GM19023 (cell line): Measurements from ENCODE around the gene BACE1.
"Not testable (repeated sequence)": the region's sequence is repeated elsewhere in the genome, so short reads cannot be mapped to it uniquely, and the experiment has no call there.

Experiments used
- ATAC-seq: cut with Tn5 transposase; IDR thresholded peaks from one replicate; pipeline ENCODE4 v1.9.1; 2021; ENCODE audit warnings: mild to moderate bottlenecking, moderate library complexity; ENCODE audit not compliant: unreplicated experiment

BACE1 gene

GRCh38 chr11:117279711-117280376 is 36.2 kb downstream of the BACE1 start:
- ATAC-seq: no peak

GRCh38 chr11:117278347-117278746 is 37.7 kb downstream of the BACE1 start:
- no peak for ATAC-seq

GRCh38 chr11:117273550-117274289 is 42.3 kb downstream of the BACE1 start:
- ATAC-seq: no peak

GRCh38 chr11:117272175-117272574 is 43.9 kb downstream of the BACE1 start:
- not testable (repeated sequence) for ATAC-seq

GRCh38 chr11:117271208-117271607 is 44.8 kb downstream of the BACE1 start:
- no peak for ATAC-seq

- ATAC-seq: no peak
Observed at GRCh38 chr11:117269856-117270255, 46.2 kb downstream of the BACE1 start.

- ATAC-seq: no peak
Observed at GRCh38 chr11:117265745-117266144, 50.3 kb downstream of the BACE1 start.

- not testable (repeated sequence) for ATAC-seq
Observed at GRCh38 chr11:117264624-117265323, 51.3 kb downstream of the BACE1 start.

- no peak for ATAC-seq
Observed at GRCh38 chr11:117259417-117259816, 56.6 kb downstream of the BACE1 start.

- ATAC-seq: no peak
Observed at GRCh38 chr11:117258576-117258975, 57.5 kb downstream of the BACE1 start.

- ATAC-seq: no peak
Observed at GRCh38 chr11:117256573-117256972, 59.5 kb downstream of the BACE1 start.

GRCh38 chr11:117255966-117256365 is 60.1 kb downstream of the BACE1 start:
- ATAC-seq: no peak

GRCh38 chr11:117251506-117251905 is 64.5 kb downstream of the BACE1 start:
- no peak for ATAC-seq

- ATAC-seq: no peak
Observed at GRCh38 chr11:117249571-117249970, 66.5 kb downstream of the BACE1 start.

- no peak for ATAC-seq
Observed at GRCh38 chr11:117248341-117248740, 67.7 kb downstream of the BACE1 start.

GRCh38 chr11:117239295-117239694 is 76.8 kb downstream of the BACE1 start:
- ATAC-seq: no peak

GRCh38 chr11:117238221-117238620 is 77.8 kb downstream of the BACE1 start:
- ATAC-seq: no peak
